AG04450 (cell line): ENCODE results near the gene FGD1. TPM values are rescaled to one million over a fixed set of nuclear protein-coding genes. Genes with fewer than 3 reads are reported as not detected.

Experiments
- CTCF ChIA-PET: fragments of 300-600, 350-600 bp; formaldehyde crosslinking; extraction: SDS; loops from one replicate; lab custom pipeline; 2022; ENCODE audit warnings: antibody characterized with exemption, inconsistent platforms; lab: Charles Lee
- POLR2A ChIA-PET: fragments of 350-600 bp; formaldehyde crosslinking; extraction: SDS; loops from one replicate; lab custom pipeline; 2021; ENCODE audit warnings: antibody characterized with exemption, inconsistent platforms; lab: Yijun Ruan, JAX
- DNase-seq: peaks from one replicate; pipeline ENCODE4 v3.0.0-alpha.2; 2011; ENCODE audit warnings: low read depth, low spot score
- H3K27ac ChIP-seq: one replicate; pipeline ENCODE4 v1.5.1; 2012; ENCODE audit warnings: low read depth, low read length, control low read depth
- H3K27me3 ChIP-seq: one replicate; pipeline ENCODE4 v1.6.0; 2012; ENCODE audit warnings: low read length; ENCODE audit not compliant: control insufficient read depth, insufficient read depth
- H3K4me3 ChIP-seq: 2 replicates; pipeline ENCODE4 v1.5.1; 2011; ENCODE audit warnings: mild to moderate bottlenecking, low read depth, low read length, control low read depth
- H3K9me3 ChIP-seq: 2 replicates; pipeline ENCODE4 v1.5.1; 2012; ENCODE audit warnings: low read length; ENCODE audit not compliant: control insufficient read depth, insufficient read depth
- polyA plus RNA-seq: library from polyadenylated mRNA; depleted of rRNA; stranded (reverse); fragments of >200 nt; gene quantifications from 2 replicates; pipeline ENCODE4 v1.2.3, GENCODE V29; 2011
- TF ChIP-seq, protein P1 (sequence below): IDR thresholded peaks from 2 replicates; pipeline ENCODE4 v1.5.1; 2011; ENCODE audit warnings: low read depth, low read length, control low read depth, inconsistent platforms

Gene FGD1
- polyA plus RNA-seq, 1 experiment = 4.1 TPM

DNA sequence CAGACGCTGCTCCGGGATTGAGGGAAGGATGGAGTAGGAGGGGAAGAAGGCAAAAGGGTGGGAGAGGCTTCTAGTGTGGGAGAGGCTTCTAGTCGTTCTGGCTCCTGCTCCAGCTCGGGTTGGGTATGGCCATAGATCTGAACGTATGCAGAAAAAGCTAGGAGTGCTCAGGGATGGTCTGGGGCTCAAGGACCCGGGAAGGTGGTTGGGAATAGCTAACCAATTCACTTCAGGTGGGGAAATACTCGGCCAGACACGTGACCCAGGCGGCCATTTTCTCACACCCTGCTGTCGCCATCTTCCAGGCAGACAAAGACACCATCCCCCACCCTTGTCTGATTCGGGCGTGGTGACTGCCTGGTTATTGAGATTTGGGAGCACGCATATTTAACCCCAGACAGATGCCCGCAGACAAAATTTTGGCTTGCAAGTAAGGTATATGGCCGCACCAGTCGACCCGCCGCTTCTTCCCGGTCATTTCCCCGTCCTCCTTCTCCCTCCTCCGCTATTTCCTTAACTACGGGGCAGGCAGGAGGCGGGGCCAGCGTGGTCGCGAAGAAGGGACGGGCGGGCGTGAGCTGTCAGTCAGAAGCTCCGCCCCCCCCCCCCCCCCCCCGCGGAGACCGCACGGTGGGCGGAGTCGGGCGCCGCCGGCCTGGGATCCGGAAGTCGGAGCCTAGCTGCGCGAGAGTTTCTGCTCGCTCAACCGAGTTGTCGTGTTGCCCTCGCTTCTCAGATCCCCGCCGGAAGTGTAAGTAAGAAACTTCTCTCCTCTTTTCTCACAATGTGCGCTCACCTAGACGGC lies 33.7 kb upstream of the FGD1 start, which contains the start of gene GNL3L:
TSS of gene GNL3L (plus strand) at position 668 of the 805 bp plus-strand sequence. CDS start 2,348 bp downstream, outside the sequence.
- H3K9me3 ChIP-seq = no peaks in the 10 kb centered on the region
- TF ChIP-seq, protein P1, sequence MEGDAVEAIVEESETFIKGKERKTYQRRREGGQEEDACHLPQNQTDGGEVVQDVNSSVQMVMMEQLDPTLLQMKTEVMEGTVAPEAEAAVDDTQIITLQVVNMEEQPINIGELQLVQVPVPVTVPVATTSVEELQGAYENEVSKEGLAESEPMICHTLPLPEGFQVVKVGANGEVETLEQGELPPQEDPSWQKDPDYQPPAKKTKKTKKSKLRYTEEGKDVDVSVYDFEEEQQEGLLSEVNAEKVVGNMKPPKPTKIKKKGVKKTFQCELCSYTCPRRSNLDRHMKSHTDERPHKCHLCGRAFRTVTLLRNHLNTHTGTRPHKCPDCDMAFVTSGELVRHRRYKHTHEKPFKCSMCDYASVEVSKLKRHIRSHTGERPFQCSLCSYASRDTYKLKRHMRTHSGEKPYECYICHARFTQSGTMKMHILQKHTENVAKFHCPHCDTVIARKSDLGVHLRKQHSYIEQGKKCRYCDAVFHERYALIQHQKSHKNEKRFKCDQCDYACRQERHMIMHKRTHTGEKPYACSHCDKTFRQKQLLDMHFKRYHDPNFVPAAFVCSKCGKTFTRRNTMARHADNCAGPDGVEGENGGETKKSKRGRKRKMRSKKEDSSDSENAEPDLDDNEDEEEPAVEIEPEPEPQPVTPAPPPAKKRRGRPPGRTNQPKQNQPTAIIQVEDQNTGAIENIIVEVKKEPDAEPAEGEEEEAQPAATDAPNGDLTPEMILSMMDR = no peak
- peak; percentile 61 for DNase-seq
- H3K4me3 ChIP-seq = peak within 1 kb of the TSS; percentile 83
- ChIA-PET POLR2A (interaction anchor here (0.6 to 1.7 kb wide), 6 partner anchors 25 to 486 kb away, joined by 3 to 7 read pairs (median 4); partner anchors contain the start of gene TSR2), CTCF (no interaction called here)
- no peaks in the 10 kb centered on the region for H3K27me3 ChIP-seq
- peak within 1 kb of the TSS; percentile 77 for H3K27ac ChIP-seq

DNA sequence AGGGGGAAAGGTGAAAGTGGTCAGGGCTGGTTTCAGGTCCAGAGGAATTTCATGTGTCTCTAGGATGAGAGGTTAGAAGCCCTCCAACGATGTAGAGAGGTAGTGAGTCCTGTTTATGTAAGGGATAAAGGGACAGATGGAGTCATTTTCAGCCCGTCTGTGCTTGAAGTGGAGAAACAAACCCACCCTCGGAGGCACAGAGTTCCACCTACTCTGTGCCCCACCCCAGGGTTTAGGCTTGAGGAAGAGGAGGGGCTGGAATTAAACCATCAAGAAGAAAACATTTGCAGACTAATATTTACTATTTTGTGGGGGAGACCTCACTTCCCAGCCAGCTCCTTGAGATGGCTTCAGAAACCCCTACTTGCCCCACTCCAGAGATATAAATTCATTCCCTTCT lies 33.1 kb upstream of the FGD1 start:
- POLR2A ChIA-PET = interaction anchor here (1.4 to 1.7 kb wide), 4 partner anchors 25 to 486 kb away, joined by 3 to 7 read pairs (median 4); no protein-coding TSS in a partner anchor
- H3K4me3 ChIP-seq = peak overlapping the region; percentile 60; the same call in 1 of the 2 replicates
- CTCF ChIA-PET = no interaction called here
- no peak for DNase-seq
- H3K27ac ChIP-seq = peak overlapping the region; percentile 77
- H3K27me3 ChIP-seq = no peaks in the 10 kb centered on the region
- TF ChIP-seq, protein P1 = no peak
- H3K9me3 ChIP-seq = no peaks in the 10 kb centered on the region

DNA sequence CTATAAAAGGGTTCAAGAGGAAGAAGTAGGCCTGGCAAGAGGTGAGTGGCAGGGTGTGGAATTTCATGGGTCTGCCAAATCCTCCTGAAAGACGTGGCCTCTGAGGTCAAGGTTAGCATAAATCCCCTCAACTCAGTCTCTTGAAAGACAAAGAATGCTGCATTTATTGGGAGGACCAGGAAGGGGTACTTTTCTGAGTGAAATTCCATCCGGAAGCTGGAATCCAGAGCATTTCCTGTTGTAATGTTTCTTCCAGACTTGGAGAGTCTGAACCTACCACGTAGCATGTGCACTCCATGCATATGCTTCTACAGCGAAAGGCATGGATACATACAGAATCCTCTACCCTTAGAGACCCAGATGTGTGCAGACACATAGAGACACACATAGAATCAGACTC lies 13.4 kb upstream of the FGD1 start:
- no peak for DNase-seq
- no peaks in the 10 kb centered on the region for H3K27me3 ChIP-seq
- ChIA-PET CTCF (interaction anchor here (0.6 kb wide), 1 partner anchor 87 kb away, joined by 3 read pairs; no protein-coding TSS in a partner anchor), POLR2A (no interaction called here)
- H3K9me3 ChIP-seq = no peaks in the 10 kb centered on the region
- peak overlapping the region; percentile 0 for H3K27ac ChIP-seq
- TF ChIP-seq, protein P1 = no peak
- no peak overlapping the region for H3K4me3 ChIP-seq

DNA sequence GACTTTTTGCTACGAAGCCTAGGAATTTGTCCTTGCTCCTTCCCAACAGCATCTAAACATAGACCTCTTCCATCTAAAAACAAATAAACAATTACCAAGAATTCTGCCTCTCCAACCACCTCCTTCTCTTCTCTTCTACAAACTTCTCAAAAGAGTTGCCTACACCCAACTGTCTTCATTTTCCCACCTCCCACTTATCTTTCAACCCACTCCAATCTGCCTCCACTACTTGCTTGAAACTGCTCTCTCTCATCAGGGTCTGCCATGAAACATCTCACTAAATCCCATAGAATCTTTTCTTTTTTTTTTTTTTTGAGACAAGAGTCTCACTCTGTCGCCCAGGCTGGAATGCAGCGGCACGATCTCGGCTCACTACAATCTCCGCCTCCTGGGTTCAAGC lies 902 bp upstream of the FGD1 start:
- H3K27me3 ChIP-seq = no peaks in the 10 kb centered on the region
- POLR2A ChIA-PET = no interaction called here
- no peak for DNase-seq
- TF ChIP-seq, protein P1 = no peak
- no peaks in the 10 kb centered on the region for H3K9me3 ChIP-seq
- CTCF ChIA-PET = no interaction called here
- no peak overlapping the region for H3K4me3 ChIP-seq
- no peak overlapping the region for H3K27ac ChIP-seq

DNA sequence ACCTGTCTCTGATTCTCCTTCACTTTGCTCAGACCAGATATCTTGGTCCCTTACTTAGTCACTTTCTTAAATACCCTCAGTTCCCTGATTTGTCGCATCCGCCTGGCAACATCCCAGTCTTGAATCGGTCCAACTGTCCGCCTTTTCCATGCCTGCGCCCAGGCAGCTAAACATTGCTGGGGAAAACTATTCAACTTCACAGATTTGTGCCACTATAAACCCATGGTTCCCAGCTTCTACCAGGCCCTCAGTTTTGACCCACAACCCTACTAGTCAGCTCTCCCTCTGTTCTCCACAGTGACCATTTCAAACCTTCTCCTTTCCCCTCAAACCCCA lies 451 bp upstream of the FGD1 start:
- Histone ChIP-seq H3K27me3 (no peaks in the 10 kb centered on the region), H3K4me3 (peak overlapping the region; percentile 71), H3K27ac (no peak overlapping the region), H3K9me3 (no peaks in the 10 kb centered on the region)
- CTCF ChIA-PET = no interaction called here
- POLR2A ChIA-PET = no interaction called here
- TF ChIP-seq, protein P1 = no peak
- DNase-seq = no peak
